ENCODE results near the gene CDS2.

CDS2 gene

GRCh38 chr20:5181958-5182357 lies 55.1 kb downstream of the CDS2 start:
- DNase-seq (ENCODE audit: low read depth): peak; percentile 74

GRCh38 chr20:5182615-5183254 lies 55.9 kb downstream of the CDS2 start:
- DNase-seq (ENCODE audit: low read depth): no peak

- no peak for DNase-seq (ENCODE audit: low read depth)
Observed at GRCh38 chr20:5183731-5184474, 57.1 kb downstream of the CDS2 start.

GRCh38 chr20:5184684-5185083 lies 57.9 kb downstream of the CDS2 start:
- no peak for DNase-seq (ENCODE audit: low read depth)

GRCh38 chr20:5187122-5187521 lies 60.3 kb downstream of the CDS2 start:
- no peak for DNase-seq (ENCODE audit: low read depth)

GRCh38 chr20:5188736-5189135 lies 61.9 kb downstream of the CDS2 start:
- DNase-seq (ENCODE audit: low read depth): no peak

GRCh38 chr20:5189917-5190316 lies 63.1 kb downstream of the CDS2 start:
- DNase-seq (ENCODE audit: low read depth): no peak

- no peak for DNase-seq (ENCODE audit: low read depth)
Observed at GRCh38 chr20:5190444-5190843, 63.6 kb downstream of the CDS2 start.

- peak; percentile 70 for DNase-seq (ENCODE audit: low read depth)
Observed at GRCh38 chr20:5191829-5192569, 65.2 kb downstream of the CDS2 start.

GRCh38 chr20:5192570-5193431 lies 66.0 kb downstream of the CDS2 start:
- DNase-seq (ENCODE audit: low read depth): no peak

GRCh38 chr20:5195655-5196054 lies 68.8 kb downstream of the CDS2 start:
- no peak for DNase-seq (ENCODE audit: low read depth)

GRCh38 chr20:5196149-5196548 lies 69.3 kb downstream of the CDS2 start:
- no peak for DNase-seq (ENCODE audit: low read depth)

GRCh38 chr20:5197270-5197827 lies 70.5 kb downstream of the CDS2 start:
- no peak for DNase-seq (ENCODE audit: low read depth)

- no peak for DNase-seq (ENCODE audit: low read depth)
Observed at GRCh38 chr20:5197847-5198650, 71.2 kb downstream of the CDS2 start.

- no peak for DNase-seq (ENCODE audit: low read depth)
Observed at GRCh38 chr20:5198651-5198924, 71.8 kb downstream of the CDS2 start.

GRCh38 chr20:5203380-5203779 lies 76.6 kb downstream of the CDS2 start:
- DNase-seq (ENCODE audit: low read depth): no peak

- DNase-seq (ENCODE audit: low read depth): peak; percentile 66
Observed at GRCh38 chr20:5205348-5206210, 78.8 kb downstream of the CDS2 start.

- DNase-seq (ENCODE audit: low read depth): no peak
Observed at GRCh38 chr20:5207138-5207537, 80.3 kb downstream of the CDS2 start.

GRCh38 chr20:5211803-5212714 lies 85.3 kb downstream of the CDS2 start:
- DNase-seq (ENCODE audit: low read depth): no peak

Measured in fibroblast of gingiva (primary cell).